NT2/D1 (cell line): ENCODE measurements around the gene SORCS1.

Source experiments
- DNase-seq: peaks from one replicate; pipeline ENCODE4 v3.0.0-alpha.2; 2011; ENCODE audit warnings: low read depth, low spot score
- H3K27me3 ChIP-seq: 2 replicates; pipeline ENCODE4 v1.6.0; 2011; ENCODE audit warnings: mild to moderate bottlenecking; ENCODE audit not compliant: insufficient read length, insufficient read depth
- H3K36me3 ChIP-seq: 2 replicates; pipeline ENCODE4 v1.6.1; 2011; ENCODE audit warnings: mild to moderate bottlenecking, low read length, mixed read lengths; ENCODE audit not compliant: insufficient read depth, insufficient read length
- H3K4me1 ChIP-seq: 2 replicates; pipeline ENCODE4 v1.5.1; 2011; ENCODE audit not compliant: insufficient read depth, insufficient read length
- H3K4me3 ChIP-seq: 2 replicates; pipeline ENCODE4 v1.5.1; 2011; ENCODE audit warnings: low read depth; ENCODE audit not compliant: insufficient read length
- H3K9ac ChIP-seq: 2 replicates; pipeline ENCODE4 v1.6.0; 2011; ENCODE audit warnings: low read depth; ENCODE audit not compliant: insufficient read length
- H3K9me3 ChIP-seq: 2 replicates; pipeline ENCODE4 v1.5.1; 2011; ENCODE audit warnings: mild to moderate bottlenecking, low read length; ENCODE audit not compliant: insufficient read depth
- SUZ12 ChIP-seq: IDR thresholded peaks from 2 replicates; pipeline ENCODE4 v1.6.1; 2011; ENCODE audit not compliant: insufficient read length, insufficient read depth; ENCODE audit errors: extremely low read depth
- YY1 ChIP-seq: IDR thresholded peaks from 2 replicates; pipeline ENCODE4 v1.6.1; 2011; ENCODE audit not compliant: insufficient read length, insufficient read depth
- ZNF274 ChIP-seq: IDR thresholded peaks from 2 replicates; pipeline ENCODE4 v1.6.1; 2011; ENCODE audit warnings: mild to moderate bottlenecking, low read depth, low read length

The SORCS1 gene

GRCh38 chr10:106682175-106682574 is 482.3 kb downstream of the SORCS1 start:
- no peak for DNase-seq
- TF ChIP-seq ZNF274 (no peak), SUZ12 (no peak), YY1 (no peak)
- Histone ChIP-seq H3K36me3 (no peaks in the 10 kb centered on the region), H3K4me3 (no peak overlapping the region), H3K9ac (no peak overlapping the region), H3K4me1 (no peaks in the 10 kb centered on the region), H3K27me3 (no peaks in the 10 kb centered on the region), H3K9me3 (no peaks in the 10 kb centered on the region)

GRCh38 chr10:106680061-106680460 is 484.4 kb downstream of the SORCS1 start:
- DNase-seq: no peak
- no peak overlapping the region for H3K9ac ChIP-seq
- no peaks in the 10 kb centered on the region for H3K36me3 ChIP-seq
- H3K9me3 ChIP-seq: no peaks in the 10 kb centered on the region
- TF ChIP-seq SUZ12: no peak
- TF ChIP-seq ZNF274: no peak
- TF ChIP-seq YY1: no peak
- H3K4me1 ChIP-seq: no peaks in the 10 kb centered on the region
- H3K4me3 ChIP-seq: no peak overlapping the region
- H3K27me3 ChIP-seq: no peaks in the 10 kb centered on the region

GRCh38 chr10:106679314-106679713 is 485.2 kb downstream of the SORCS1 start:
- Histone ChIP-seq H3K27me3 (no peaks in the 10 kb centered on the region), H3K9me3 (no peaks in the 10 kb centered on the region), H3K4me1 (no peaks in the 10 kb centered on the region), H3K9ac (no peak overlapping the region), H3K4me3 (no peak overlapping the region), H3K36me3 (no peaks in the 10 kb centered on the region)
- TF ChIP-seq SUZ12: no peak
- TF ChIP-seq ZNF274: no peak
- TF ChIP-seq YY1: no peak
- no peak for DNase-seq

- no peak overlapping the region for H3K9ac ChIP-seq
- no peaks in the 10 kb centered on the region for H3K4me1 ChIP-seq
- TF ChIP-seq SUZ12: no peak
- no peaks in the 10 kb centered on the region for H3K27me3 ChIP-seq
- H3K4me3 ChIP-seq: no peak overlapping the region
- H3K36me3 ChIP-seq: no peaks in the 10 kb centered on the region
- no peaks in the 10 kb centered on the region for H3K9me3 ChIP-seq
- DNase-seq: no peak
These were observed 491.9 kb downstream of the SORCS1 start for GRCh38 chr10:106672517-106673175.

DNA sequence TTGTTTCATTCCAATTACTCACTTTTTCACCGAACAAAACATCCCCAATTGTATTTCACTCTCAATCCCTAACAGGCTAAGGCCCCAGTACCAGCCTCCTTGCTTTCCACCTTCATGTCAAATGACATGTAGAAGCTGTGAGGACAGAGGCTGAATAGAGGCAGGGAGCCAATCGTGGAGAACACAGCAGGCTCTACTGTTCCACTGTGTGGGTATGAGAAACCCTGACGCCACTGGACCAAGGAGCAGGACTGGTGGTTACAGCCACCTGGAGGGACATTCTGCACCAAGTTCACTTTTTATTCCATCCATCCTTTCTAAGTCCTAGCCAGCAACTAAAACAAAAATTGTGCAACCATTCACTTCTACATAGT is 502.8 kb downstream of the SORCS1 start:
- Histone ChIP-seq H3K36me3 (no peaks in the 10 kb centered on the region), H3K4me1 (no peaks in the 10 kb centered on the region), H3K27me3 (no peaks in the 10 kb centered on the region), H3K9ac (no peak overlapping the region), H3K4me3 (no peak overlapping the region), H3K9me3 (no peaks in the 10 kb centered on the region)
- no peak for DNase-seq
- no peak for TF ChIP-seq ZNF274
- TF ChIP-seq YY1: no peak
- TF ChIP-seq SUZ12: no peak

DNA sequence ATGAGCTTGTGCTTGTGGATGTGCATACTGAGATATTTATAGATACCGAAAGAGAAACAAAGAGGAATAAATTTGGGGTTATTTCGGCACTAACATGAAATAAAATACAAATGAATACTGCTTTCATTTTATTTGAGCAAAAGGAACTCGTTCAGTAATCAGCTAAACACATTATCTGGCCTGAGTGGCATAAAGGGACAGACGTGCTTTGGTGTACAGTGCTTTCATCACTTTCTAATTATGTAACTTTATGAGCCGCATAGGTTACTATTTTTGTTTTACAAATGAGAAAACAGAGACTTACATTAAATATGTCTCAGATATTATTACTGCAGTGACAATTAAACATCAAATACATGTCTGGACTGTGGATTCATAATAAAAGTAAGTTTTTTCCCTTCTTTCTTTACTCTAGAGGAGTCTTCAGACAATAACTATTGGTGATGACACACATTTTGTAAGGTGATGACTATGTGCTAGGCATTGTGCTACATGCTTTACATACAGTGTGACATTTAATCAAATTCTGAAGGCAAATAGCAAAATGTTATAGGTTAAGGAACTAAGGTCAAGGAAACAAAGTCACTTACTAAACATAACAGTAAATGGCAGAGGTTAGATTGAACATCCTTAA is 503.3 kb downstream of the SORCS1 start:
- Histone ChIP-seq H3K4me1 (no peaks in the 10 kb centered on the region), H3K9me3 (no peaks in the 10 kb centered on the region), H3K36me3 (no peaks in the 10 kb centered on the region), H3K4me3 (no peak overlapping the region), H3K27me3 (no peaks in the 10 kb centered on the region), H3K9ac (no peak overlapping the region)
- no peak for TF ChIP-seq SUZ12
- no peak for TF ChIP-seq YY1
- no peak for TF ChIP-seq ZNF274
- no peak for DNase-seq

DNA sequence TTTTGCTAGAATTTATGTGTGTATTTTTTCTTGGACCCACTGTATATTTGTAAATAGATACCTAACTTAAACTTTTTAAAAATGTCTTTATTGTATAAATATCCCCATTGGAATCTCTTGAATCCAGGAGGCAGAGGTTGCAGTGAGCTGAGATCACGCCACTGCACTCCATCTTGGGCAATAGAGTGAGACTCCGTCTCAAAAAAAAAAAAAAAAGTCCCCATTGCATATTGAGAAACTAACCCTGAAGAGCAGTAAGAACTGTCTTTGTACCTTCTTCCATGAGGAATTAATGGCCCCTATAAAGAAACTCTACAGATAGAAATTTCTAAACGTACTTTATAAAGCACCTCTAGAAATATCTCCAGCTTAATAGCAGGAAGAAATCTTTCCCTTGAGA is 504.0 kb downstream of the SORCS1 start:
- H3K36me3 ChIP-seq: no peaks in the 10 kb centered on the region
- no peaks in the 10 kb centered on the region for H3K9me3 ChIP-seq
- TF ChIP-seq ZNF274: no peak
- TF ChIP-seq YY1: no peak
- no peak for TF ChIP-seq SUZ12
- H3K4me3 ChIP-seq: no peak overlapping the region
- no peak overlapping the region for H3K9ac ChIP-seq
- H3K4me1 ChIP-seq: no peaks in the 10 kb centered on the region
- DNase-seq: no peak
- no peaks in the 10 kb centered on the region for H3K27me3 ChIP-seq

DNA sequence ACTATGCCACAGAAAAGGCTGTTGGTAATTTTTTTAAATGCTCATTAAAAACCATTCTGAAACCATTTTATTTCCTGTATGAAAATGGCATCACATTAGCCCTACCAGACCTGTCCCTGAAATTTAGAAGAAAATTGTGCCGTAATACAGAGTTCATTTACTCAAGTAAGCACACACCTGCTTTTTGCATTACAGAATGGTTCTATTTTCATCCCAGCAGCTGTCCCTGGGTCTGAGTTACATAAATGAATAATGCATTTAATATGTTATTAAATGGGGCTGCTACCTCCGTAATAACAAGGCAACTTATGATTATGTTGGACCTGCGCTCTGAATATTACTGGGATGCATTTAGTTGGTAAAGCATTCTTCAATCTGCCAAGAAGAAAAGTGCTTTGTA is 508.9 kb downstream of the SORCS1 start:
- TF ChIP-seq SUZ12: no peak
- TF ChIP-seq ZNF274: no peak
- no peak for TF ChIP-seq YY1
- Histone ChIP-seq H3K9ac (no peak overlapping the region), H3K9me3 (no peaks in the 10 kb centered on the region), H3K4me1 (no peaks in the 10 kb centered on the region), H3K27me3 (no peaks in the 10 kb centered on the region), H3K4me3 (no peak overlapping the region), H3K36me3 (no peaks in the 10 kb centered on the region)
- DNase-seq: no peak
